NOMO-1 (cell line): Measurements from ENCODE around the gene SAMD1.

Experiments used
- DNase-seq, 2 experiments: peaks; one replicate each; lab custom pipeline; 2025; ENCODE audit not compliant: unreplicated experiment in 2 of 2; lab: John Stamatoyannopoulos, UW

Gene SAMD1

DNA sequence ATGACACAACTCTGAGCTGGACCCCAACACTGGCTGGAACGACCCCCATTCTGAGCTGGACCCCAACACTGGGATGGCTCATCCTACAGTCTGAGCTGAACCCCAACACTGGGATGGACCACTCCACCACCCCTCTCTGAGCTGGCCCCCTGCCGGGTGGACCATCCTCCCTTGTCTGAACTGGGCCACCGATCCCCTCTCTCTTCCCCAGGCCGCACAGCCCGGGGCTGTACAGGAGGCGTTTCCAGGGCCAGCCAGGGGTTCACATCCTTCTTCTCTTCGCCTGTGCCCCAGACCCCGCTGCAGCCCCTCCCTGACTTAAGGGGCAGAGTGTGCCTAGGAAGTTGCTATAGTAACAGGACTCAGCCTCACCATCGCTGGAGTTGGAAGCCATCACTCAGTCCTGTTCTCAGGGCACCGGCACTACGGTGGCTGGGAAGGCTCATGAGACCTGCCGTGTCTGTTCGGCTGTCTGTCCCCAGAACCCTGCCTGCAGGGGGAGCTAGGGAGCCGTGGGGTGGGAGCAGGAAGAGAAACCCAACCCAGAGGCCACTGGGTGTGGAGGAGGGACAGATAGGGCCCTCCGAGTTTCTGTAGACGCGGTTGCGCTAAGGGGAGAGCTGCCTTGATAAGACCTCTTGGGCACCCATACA, 23.3 kb upstream of the SAMD1 start:
- peak in 1 of 2 experiments; percentile 18 for DNase-seq

DNA sequence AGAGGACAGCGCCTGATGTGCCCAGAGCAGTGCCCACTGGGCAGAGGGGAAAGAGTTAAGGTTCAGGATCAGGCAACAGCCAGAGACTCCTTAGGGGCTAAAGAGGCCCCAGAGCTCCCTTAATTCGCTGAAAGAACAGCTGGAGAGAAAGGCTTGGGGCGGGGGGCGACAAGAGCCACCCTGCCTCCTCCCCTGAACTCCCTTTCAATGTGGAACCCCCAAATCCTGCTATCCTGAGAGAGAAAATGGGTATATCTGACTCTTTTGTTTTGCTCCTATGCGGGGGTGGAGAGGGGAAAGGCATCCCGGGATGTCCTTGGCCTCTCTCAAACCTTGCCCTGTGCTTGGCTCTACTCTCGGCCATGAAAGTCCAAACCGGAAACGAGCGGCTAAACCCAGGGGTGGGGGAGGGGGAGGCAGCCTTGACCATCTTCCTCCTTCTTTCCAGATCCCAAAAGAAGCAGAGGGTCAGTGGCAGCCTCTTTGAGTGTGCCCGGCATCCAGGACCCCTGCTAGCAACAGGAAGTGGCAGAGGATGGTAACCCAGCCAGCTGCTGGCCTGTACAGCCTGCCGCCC, 22.3 kb upstream of the SAMD1 start:
- DNase-seq, result no peak

DNA sequence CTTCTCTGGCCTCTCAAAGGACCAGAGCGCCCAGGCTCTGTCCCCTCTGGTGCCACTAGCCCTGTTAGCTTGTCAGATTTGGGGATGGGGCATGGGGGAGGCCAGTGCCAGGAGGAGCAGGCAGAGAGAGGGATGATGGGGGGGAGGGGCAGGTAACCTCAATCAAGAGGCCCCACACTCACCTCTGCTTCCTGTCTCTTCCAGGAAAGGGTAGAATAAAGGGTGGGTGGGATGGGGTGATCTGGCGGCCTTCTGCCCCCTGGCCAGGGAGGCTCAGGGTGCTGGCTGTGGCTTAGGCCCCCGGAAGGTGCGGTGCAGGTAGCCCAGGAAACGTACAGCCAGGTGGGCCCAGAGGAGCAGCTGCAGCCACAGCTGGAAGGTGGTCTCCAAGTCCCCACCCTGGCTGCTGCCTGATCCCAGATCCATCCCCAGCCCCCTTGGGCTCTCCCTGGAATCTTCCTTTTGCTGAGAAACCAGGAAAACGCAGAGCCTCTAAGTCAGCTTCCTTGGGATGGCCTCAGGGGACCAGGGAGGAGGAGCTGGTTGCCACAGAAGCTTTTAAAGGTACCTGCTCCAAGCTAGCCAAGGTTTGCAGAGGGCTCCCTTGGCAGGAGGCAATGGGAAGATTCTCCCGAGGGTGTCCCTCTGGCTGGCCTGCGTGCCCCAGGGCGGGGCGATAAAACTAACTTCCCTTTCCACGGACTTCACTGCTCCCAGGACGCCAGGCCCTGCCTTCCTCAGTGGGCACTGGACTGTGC, 21.7 kb upstream of the SAMD1 start:
- no peak for DNase-seq

DNA sequence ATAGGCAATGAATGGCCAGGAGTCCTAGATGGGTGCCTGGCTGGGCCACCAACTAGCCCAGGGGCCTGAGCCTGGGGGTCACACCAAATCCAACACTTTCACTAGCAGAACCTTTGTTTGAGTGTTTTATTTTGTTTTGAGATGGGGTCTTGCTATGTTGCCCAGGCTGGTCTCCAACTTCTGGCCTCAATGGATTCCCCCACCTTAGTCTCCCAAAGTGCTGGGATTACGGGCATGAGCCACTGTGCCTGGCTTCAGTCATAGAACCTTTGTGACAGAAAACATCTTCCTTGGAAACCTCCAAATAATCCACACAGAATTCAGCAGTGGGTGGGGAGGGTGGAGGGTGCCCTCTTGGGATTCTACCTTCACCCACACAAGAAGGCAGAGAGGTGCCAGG, 20.9 kb upstream of the SAMD1 start:
- DNase-seq, result no peak

DNA sequence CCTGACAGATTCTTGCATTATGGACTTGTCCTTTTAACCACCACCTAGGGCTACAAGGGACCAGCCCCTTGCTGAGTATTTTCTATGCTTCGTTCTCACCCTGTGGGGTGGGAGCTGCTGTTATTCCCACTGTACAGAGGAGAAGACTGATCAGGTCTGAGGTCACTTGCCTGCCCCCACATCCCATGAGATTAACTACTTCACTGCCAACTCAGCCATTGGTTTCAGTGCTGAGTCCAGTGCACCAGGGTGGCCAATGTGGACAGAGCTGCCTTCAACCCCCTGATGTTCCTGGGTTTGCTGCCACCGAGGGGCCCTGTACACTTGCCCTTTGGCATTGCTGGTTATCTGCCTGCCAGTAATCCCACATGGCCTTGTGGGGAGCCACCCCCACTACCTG, 20.1 kb upstream of the SAMD1 start:
- no peak for DNase-seq

DNA sequence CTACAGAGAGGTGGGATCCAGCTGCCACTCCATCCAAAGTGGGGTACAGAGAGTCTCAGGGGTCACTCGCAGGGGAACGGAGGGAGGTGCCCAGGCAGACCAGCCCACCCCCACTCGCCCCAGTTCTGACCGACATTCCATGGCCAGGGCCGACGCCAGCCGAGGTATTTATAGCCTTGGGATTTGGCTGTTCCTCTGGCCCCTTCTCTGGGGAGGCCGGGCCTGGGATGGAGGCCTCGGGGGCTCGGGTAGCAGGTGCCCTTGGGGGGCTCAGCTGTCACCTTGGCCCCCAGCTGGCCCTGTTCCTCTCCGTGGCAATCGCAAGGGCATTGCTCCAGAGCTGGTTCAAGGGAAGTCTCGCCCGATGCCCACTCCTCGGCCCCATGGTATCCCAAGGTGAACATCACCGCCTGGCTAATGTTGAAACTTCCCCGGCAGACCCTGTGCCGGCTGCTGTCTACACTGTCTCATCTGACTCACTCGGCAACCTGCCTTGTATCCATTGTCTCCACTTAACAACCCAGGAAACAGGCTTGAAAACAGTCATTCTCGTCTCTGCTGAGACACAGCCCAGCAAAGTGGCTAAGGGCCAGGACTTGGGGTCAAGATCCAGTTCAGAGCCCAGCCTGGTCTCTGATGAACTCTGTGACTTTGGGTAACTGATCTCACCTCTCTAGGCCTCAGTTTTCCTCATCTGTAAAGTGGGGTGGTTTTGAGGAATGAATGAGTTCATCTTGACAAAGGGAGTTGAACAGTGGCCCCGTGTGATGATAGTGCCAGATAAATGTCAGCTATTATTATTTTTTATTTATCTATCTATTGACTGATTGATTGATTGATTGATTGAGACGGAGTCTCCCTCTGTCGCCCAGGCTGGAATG, 17.3 kb upstream of the SAMD1 start:
- no peak for DNase-seq

DNA sequence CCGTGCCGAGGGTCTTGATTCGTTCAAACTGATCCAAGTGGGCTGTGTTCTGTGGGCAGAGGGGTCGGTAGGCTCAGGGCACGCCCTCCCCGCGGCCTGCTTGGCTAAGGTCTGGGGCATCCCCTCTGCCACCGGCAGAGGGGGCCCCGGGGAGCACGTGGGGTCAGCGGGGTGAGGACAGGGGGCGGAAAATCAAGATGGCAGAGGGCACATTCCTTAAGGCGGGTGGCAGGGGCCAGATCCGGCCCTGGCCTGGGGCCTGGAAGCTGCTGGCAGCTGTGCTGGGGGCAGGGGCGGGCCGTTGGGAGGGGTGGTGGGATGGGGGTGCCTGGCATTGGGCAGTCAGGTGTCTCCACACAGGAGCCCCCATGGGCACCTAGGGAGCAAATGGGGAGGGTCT, 16.3 kb upstream of the SAMD1 start:
- no peak for DNase-seq

DNA sequence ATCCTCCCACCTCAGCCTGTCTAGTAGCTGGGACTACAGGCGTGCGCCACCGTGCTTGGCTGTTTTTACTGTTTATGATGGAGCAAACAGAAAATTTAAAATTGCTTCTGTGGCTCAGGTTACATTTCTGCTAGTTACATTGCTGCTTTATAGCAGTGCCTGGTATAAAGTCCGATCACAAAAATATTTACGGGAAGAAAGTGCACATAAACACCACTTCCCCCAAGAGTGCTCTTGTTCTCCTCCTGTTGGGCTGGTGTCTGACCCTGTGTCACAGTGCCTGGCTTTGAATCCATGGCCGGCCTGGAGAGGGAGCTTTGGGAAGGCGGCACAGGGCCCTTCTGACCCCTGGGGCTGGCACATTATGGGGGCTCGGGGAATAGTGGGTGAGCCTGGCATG, 15.1 kb upstream of the SAMD1 start:
- no peak for DNase-seq

DNA sequence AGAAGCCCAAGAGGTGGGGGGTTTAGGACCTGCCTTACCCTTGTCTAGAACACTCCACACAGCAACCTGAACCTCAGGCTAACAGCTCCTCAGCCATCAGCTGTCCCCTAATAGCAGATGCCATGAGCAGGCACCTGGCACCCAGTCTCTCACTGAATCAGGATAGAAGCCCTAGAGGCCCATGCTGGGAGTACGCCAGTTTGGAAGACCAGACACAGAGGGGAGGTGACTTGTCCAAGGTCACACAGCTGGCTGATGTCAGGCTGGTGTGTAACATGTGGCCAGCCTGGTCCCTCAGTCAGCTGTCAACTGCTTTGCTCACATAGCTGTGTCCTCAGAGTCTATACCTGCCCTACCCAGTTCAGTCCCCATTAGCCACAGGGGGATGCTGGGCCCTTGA, 12.8 kb upstream of the SAMD1 start:
- DNase-seq, result no peak

DNA sequence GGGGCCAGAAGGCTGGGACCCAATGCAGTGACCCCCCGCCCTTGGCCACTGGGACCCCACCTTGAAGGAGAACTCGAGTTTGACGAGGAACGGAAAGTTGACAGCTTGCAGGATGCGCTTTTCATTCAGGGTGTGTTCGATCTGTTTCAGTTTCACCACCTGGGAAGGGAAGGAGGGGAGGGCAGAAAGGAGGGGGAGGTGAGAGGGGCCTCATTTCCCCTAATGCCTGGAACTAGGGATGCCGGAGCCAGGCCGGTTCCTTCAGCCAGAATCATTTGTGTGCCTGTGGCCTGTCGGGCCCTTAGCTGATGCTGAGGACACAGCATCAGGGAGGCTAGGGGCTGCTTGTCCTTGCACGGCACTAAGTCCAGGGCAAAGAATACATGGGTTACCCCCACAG, 12.2 kb upstream of the SAMD1 start:
- no peak for DNase-seq

DNA sequence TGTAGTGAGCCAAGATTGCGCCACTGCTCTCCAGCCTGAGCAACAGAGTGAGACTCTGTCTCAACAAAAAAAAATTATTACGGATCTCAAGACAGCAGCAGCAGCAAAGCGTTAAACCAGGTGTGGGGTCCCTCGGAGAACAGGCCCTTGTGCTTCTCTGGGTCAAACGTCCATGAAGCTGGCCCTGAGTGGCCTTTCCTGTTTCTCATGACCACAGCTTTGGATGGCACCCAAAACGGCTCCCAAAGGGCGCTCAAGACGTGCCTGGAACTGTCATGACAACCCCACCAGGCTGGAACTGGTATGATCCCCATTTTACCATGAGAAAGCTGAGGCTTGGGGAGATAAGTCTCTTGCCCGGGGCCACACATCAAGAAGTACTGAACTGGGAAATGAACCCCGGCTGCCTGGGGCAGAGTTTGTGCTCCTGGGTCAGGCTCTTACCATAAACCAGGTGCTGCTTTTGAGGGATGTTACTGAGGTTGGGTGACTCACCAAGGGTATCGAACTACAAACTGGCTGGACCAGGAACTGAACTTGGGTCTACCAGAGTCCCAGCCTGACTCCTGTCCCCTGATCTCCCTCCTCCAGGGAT, 11.6 kb upstream of the SAMD1 start:
- no peak for DNase-seq

DNA sequence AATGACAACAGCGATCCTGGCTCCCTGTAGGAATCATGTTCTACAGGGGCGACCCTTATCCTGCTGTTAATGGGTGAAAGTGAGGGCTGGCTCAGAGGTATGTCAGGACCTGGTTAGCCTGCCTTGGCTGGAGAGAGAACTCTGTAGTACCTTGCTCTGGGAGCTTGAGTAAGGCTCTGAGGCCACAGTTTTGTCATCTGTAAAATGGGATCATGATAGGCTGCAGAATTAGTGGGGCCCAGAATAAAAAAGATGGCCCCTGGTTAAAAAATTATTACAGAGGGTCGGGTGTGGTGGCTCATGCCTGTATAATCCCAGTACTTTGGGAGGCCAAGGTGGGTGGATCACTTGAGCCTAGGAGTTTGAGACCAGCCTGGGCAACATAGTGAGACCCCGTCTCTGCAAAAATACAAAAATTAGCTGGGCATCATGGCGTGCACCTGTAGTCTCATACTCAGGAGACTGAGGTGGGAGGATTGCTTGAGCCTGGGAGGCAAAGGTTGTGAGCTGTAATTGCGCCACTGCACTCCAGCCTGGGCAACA, 10.5 kb upstream of the SAMD1 start:
- no peak for DNase-seq

DNA sequence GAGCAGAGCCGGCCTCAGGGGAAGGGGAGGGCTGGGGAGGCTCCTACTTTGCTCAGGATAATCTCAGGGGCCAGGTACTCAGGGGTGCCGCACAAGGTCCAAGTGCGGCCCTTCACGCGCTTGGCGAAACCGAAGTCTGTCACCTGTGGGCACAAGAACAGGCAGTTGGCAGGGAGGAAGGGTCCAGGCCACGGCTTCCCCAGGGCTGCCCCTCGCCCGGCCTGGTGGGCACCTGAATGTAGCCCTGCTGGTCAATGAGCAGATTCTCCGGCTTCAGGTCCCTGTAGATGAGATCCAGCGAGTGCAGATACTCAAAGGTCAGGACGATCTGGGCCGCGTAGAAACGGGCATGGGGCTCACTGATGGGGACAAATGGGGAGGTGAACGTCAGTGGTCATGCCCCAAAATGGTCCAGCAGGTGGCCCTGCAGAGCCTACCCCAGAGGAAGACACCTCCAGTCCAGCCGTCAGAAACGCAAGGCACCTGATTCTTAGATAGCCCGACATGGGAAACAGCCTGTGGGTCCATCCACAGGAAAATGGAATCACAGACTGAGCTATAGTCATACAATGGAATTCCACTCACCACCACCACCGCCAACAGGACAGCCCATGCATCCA, 7.1 kb upstream of the SAMD1 start:
- DNase-seq, result no peak

DNA sequence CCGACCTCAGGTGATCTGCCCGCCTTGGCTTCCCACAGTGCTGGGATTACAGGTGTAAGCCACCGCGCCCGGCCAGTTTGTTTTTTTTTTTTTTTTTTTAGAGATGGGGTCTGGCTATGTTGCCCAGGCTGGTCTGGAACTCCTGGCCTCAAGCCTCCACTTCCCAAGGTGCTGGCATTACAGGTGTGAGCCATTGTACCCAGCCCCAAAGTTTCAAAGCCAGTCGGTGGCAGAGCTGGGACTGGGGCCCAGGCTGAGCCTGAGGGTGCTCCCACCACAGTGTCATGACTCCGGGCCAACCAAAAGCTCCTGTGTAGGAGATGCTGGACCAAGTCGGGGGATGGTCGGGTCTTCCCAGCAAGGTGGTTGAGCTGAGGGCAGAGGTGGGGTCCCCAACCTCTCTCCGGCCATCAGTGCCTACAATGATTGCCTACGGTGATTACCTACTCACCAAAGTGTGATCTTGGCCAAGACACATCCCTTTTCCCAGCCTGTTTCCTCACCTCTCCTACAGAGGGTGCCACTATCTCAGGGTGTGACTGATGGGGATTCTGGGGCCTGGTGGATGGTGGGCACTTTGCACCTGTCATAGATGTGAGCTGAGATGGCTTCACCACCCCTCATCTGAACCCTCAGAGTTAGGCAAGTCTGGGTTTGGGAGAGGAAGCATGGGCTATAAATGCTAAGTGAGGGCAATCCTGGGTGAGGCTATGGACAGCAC, 5.9 kb upstream of the SAMD1 start:
- DNase-seq, result no peak

DNA sequence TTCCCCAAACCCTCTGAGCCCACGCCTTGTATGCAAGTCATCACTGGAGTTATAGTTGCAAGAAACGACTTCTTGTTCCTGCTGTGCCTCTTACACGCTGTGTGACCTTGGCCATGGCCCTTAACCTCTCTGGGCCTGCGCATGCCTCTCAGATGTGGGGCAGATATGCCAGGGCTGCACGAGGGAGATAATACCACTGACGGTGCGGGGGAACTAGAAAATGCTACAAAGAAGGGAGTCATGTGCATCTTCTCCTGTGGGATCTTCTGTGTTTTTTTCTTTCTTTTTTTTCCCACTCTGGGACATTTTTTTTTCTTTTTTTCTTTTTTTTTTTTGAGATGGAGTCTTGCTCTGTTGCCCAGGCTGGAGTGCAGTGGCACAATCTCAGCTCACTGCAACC, 4.3 kb upstream of the SAMD1 start:
- no peak for DNase-seq

DNA sequence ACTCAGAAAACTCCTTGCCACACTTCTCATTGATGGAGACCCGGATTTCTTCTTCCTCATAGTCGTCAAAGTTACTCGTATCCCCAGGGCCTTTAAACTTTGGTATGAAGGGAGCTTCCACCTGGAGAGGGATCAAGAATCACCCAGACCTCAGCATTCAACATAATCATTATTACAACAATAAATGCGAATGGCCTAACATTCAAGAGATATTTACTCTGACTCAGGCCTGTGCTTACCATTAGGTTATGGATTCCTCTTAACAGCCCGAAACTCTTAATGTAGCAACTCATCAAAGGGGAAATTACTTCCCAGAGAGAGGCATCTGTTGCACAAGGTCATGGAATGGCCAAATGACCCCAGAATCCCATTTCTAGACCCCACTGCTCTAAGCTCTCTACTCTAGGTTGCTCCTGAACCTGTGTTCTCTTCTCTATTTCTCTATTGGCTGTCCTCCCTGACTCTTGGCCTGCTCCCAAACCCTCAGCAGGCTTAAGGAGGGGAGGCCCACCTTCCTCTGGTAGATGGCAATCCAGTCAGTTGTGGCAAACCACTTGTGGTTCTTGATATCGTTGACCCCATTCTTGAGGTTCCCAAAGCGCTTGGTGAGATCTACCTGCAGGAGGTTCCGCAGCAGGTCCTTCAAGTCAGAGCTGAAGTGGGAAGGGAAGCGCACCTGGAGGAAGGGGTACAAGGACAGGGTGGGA, 2.7 kb upstream of the SAMD1 start:
- no peak for DNase-seq

DNA sequence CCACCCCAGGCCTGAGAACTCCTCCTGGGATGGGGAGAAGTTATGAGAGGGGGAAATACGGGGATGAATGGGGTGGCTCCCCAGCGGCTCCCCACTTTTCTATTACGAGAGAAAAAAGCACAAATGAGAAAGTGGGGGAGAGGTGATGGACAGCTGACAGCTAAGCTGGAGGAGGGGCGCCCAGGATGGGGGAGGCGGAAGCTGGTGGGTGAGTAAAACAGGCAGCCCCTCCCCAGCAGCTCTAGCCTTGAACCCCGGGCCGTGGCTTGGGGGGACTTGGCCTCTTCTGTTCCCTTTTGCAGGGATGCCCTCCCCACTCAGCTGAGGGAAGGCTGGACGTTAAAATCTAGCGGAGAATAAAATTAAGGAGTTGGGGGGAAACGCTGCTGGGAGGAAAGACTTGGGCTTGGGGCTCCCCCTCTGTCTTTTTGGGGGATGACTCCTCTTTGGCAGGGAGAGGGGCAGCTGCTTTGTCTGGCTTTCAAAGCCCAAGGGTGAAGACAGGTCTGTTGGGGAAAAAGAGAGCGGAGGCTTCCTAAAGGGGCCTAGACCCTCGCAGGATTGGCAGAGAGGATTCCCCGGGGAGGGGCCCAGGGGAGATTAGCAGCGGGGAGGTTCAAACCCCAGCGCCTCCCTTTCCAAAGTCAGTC, 1.4 kb upstream of the SAMD1 start:
- DNase-seq, result no peak

DNA sequence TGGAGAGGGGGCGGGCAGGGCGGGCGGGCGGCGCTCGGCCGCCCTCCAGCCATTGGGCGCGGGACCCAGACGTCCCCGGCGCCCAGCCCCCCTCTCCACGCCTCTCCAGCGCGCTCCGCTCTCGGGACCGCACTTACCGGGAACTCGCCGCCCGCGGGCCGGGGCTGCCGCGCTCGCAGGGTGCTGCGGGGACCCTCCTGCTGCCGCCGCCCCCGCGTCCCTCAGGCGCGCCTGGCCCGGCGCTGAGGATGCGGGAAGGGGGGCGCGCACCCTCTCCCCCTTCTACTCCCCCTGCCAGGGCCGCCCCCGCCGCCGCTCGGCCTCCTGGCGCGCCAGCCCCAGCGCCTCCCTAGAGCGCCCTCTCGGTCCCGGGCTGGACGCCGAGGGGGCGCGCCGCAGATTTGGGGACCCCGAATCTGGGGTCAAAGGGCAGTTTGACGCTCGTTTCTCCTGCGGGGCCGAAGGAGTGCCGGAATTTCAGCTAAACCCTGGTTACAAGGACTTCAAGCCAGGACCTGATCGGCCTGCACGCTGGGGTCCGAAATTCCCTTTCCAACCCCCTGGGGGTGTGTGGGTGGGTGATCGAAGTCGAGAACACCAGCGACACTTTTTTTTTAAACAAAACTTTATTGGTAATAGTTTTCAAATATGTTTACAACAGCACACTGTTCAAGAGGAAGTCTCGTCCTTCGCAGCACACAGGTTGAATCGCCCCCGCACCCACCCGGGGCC, 696 bp upstream of the SAMD1 start:
- peak; percentile 82 to 83 for DNase-seq
